Stimulated activated CD8-positive, alpha-beta memory T cell treated with anti-CD3 and anti-CD28 coated beads, Interleukin-12 subunit alpha, Interleukin-12 subunit beta, amount 100 ng/mL, for 4 hours (primary cell): ENCODE data around the gene DNAJB4.
"Not testable (repeated sequence)": the region's sequence is repeated elsewhere in the genome, so short reads cannot be mapped to it uniquely, and the experiment has no call there.

Experiments used
- DNase-seq: peaks from one replicate; pipeline ENCODE4 v3.0.0-alpha.2; 2020; ENCODE audit warnings: low read depth

DNAJB4 gene

GRCh38 chr1:77991638-77992037 is 13.1 kb upstream of the DNAJB4 start:
- no peak for DNase-seq

DNA sequence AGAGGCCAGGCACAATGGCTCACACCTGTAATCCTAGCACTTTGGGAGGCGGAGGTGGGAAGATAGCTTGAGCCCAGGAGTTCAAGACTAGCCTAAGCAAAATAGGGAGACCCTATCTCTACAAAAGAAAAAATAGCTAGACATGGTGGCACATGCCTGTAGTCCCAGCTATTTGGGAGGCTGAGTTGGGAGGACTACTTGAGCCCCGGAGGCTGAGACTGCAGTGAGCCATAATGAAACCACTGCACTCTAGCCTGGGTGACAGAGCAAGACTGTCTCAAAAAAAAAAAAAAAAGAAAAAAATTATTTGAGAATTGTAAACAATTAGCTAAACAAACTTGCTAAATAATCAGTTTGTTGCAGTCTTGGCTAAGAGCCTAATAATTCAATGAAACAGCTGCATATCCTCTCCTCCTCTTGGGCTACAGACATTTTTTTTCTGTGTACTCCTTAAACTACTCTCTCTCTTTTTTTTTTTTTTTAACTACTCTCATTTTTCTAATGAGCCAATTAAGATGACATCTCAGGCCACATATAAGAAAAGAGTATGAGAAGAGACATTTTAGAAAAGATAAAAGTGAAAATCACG is 10.5 kb upstream of the DNAJB4 start:
- no peak for DNase-seq

- no peak for DNase-seq
These were observed 8.0 kb upstream of the DNAJB4 start for GRCh38 chr1:77996734-77997133.

DNA sequence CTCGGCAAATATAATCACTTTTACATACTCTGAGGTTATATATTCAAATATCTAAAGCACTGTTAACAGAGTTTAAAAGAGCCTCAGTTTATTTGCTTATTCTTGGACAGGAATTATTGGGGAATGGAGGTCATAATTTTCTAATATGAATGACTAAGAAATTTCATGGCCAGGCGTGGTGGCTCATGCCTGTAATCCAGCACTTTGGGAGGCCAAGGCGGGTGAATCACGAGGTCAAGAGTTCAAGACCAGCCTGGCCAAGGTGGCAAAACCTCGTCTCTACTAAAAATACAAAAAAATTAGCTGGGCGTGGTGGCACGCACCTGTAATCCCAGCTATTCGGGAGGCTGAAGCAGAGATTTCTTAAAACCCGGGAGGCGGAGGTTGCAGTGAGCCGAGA is 4.2 kb upstream of the DNAJB4 start:
- not testable (repeated sequence) for DNase-seq

DNA sequence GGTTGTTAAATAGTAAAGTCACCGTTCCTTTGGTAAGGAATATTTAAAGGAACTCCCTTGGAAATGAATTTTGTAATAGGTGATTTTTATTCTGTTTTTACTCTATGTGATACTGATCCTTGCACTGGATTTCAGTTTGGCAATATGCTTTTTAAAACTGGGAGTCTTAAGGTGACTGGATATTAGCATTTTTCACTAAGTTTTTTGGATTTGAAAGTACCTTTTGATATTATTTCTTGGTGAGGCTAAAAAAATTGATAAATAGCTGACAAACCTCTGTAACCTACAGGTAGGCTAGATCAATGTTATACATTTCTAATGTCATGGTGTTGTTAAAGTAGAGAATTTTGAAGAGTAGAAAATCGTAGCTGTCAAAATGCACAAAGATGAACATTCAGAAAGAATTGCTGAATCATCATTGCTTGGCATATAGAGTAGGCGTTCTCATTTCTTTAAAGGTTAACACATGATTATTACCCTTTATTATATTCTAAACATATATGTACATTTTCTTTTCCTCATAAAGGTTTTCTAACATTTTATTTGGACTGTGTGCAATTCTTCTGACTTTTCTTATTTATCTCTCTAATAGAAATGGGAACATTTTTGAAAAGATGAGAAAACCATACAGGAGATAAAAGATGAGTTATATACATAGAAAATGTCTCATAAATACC is 1.5 kb upstream of the DNAJB4 start:
- DNase-seq: no peak

DNA sequence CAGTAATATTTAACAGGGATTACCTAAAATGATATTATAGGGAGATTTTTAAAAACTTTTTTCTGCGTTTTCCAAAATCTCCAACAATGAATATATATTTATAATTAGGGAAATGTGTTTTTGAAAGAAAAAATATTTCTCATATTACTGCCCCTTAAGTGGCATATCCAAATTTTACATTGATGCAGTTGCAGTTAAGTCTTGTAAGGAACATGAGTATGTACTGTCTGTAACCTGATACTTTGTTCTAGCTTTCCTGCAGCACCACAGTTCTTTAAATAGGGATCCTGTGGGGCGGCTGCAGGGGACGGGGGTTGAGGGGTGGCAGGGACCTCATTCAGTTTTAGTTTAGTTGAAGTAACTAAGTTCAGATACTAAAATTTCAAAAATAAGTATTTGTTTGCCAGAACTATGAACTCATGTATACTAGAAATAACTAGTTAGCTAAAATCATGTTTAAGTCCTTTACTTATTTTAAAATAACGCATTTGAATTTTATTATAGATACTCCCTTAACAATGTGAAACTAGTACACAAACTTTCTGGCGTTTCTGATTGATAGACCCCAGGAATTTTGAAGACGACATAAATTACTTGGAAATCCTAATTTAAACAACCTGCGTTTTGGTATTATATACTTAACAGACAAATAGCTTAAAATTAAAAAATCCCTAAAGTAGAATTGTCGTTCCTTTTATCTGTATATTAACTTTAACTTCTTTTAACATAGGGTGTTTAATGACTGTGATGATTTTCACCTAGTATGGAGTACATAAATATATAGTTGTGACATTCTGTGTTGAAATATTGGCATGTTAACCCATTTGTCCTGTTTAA is 639 bp upstream of the DNAJB4 start:
- no peak for DNase-seq

GRCh38 chr1:78005448-78005722 is 646 bp downstream of the DNAJB4 start:
- DNase-seq: no peak

DNA sequence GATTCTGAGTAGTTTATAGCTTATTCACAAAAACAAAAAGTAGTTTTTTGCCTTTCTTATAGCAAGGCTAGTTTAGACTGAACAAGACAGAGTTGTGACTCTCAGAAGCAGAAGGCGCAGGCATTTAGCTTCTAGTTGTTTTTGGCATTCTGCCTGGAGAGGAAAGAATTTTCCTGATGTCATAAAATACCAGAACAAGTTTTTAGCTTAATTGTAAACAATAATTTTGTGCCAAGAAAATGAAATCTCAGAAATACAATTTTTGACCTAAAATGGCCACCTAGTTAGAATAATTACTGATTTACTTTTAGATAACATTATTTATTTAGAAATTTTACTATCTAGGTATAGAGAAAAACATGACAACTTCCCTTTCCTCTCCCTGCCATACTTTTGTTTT is 1.0 kb downstream of the DNAJB4 start:
- DNase-seq: no peak

DNA sequence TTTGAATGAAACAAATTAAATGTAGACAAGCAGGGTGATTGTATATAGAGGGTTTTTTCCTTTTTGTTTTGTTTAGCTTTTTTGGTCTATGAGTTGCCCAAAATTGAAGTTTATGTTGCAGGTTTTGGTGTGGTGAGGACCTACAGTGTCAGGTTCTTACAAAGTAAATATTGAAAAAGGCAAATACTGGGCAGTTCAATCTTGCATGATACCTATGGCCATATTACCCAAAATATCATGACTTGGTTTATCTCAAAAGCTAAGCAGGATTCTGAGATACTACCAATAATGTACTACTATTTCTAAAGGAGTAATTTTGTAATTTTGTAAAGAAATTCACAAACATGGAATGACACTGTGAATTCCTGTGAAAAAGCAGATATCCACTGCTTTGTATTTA is 1.8 kb downstream of the DNAJB4 start:
- no peak for DNase-seq

DNA sequence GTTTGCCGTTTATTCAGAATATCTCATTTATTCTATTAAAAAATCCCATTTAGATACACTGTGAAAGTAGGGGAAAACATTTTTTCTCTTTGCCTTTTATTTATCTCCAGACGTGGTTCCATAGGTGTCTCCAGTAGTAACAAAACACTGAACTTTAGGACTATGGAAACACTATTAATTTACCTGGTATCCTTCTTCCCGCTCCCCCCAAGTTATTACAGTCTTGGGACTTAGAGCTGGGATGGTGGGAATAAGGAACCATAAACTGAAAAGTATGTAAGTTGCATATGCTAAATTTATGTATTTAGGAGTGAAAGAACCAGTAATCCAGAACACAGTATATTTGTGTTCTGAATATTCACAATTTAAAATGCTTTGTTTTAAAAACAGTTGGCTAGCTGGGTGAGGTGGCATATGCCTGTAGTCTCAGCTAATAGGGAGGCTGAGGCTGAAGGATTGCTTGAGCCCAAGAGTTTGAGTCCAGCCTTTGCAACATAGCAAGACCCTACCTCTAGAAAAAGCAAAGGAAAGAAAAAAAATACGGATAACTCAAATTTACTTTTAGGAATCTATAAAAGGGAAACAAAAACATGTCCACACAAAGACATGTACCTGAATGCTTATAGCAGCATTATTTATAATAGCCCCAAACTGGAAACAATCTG is 3.1 kb downstream of the DNAJB4 start:
- DNase-seq: no peak

DNA sequence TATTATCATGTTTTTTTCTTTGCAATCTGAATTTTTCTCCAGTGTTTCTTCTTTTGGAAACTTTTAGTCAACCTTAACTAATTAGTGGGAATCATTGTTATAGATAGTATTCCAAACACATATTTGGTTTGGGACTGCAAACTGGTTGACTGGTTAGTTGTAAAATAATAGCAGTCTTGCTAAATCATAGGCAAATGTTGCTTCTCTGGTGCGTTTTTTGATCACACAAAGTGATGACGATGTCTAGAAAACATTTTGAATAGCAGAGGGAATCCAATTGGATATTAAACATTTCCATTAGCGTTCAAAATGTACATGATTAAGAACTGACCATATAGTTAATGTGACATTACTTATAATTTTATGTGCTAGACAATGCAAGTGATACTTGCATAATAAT is 4.5 kb downstream of the DNAJB4 start:
- no peak for DNase-seq

DNA sequence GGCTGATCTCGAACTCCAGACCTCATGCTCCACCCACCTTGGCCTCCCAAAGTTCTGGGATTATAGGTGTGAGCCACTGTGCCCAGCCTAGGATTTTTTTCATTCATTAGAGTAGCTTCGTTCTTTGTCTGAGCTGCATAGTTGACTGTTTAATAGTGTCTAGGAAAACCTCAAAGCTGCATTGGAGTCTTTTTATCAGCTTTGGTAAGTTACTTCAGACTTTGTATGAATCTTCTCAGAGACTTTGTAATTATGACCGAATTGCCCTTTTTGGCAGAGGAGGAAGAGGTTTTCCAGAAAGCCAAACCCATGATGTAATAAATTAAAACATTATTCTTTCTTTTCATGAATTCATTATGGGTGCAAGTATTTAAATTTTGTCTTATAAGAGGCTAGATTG is 5.1 kb downstream of the DNAJB4 start:
- DNase-seq: no peak

DNA sequence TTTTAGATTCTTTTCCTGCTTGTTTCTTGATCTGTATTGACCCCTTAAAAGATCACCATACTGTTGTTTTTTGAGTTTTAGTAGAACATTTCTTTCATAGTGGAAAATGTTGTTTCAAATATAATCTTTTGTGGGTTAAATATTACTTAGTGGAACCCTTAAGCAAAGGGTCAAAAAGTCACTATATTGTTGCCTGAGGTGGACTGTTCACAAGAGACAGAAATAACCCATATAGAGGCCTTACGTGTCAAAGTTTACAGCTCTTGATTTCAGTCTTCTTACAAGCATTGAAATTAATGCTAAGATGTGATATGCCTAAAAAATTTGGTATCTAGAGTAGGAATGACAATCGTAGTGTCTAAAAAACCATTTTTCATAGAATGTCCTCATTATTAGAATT is 6.3 kb downstream of the DNAJB4 start:
- no peak for DNase-seq

DNA sequence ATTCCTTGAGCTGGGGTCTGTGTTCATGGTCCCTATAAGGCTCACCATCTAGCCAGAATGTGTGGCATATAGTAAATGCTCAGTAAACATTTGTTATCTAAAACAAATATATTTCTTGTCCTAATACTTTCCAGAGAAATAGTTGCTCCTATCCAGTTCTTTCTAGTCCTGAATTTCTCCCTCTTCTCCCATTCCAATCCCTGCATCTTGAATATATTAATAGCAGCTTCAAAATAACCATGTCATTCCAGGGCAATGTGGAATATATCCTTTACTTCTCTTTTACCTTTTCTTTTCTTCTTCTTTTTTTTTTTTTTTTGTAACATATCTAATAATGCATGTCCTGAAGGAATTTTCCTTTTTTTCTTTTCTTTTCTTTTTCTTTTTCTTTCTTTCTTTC is 10.4 kb downstream of the DNAJB4 start:
- no peak for DNase-seq

DNA sequence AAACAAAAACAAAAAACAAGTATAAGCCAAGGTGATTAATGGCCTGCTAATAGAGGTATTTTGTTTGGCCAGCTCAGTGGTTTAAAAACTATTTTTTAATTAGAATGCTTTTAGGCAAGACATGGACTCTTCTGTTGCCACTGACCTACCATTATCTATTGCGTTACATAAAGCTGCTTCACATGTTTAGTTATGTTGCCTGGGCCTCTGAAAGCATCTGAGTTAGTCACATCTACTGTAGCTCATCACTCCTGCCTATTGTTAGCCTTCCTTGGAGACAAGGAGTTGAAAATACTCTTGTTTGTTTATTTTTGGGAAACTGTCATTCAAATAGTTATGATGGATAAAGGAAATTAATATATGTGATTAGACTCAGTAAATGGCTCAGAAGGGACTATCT is 14.3 kb downstream of the DNAJB4 start:
- no peak for DNase-seq

- DNase-seq: not testable (repeated sequence)
These were observed 16.4 kb downstream of the DNAJB4 start for GRCh38 chr1:78021134-78021533.

GRCh38 chr1:78029793-78030192 is 25.1 kb downstream of the DNAJB4 start:
- no peak for DNase-seq

DNA sequence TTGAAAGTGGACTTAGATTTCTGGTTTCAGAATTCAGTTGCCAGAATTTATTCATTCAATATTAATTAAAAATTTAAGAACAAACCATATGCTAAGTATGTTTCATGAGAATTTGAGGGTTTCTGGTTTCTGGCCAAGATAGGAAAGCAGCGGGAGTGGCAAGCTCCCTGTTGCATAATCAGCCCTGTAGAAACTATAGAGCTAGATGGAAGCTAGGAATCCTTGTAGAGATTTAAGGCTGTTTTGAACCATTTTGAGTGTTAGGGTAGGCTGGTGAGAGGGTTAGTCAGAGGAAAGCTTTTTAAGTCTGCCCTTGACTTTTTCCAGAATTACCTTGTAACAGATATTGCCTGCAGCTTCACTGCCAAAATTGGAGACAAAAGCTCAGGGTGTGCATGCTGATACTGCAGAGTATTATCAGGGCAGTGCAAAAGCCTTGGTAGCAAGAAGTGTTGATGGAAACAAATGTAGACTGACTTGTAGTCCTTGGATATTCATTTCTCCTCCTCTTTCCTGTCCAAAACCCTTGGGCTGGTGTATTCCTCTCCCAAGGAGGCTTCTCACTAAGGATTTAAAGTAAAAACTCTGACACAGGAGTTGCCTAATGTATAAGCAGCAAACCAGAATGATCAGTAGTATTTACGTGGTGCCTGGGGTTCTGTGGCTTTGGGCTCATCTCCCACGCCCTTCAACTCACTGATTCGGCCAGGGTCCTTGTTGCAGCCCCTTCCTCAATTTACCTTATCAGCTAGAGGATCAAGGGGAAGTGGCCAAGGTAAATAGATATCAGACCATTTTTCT is 28.5 kb downstream of the DNAJB4 start:
- DNase-seq: no peak

DNA sequence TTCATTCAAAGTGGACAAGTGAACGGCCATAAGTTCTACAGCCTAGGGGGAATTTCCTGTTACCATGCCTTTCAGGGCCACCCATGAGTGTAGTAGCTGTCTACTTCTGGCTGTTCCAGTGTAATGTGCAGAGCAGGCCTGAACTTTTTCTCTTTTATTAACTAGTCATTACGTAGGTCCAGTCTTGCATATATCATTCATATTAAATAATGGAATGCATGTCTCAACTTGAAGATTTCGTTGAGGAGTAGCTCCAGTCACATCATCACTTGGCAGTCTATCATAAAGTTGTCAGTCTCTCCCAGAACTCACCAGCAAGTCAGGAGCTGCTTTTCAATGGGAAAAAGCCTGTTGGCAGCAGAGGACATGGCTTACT is 29.0 kb downstream of the DNAJB4 start:
- DNase-seq: no peak

DNA sequence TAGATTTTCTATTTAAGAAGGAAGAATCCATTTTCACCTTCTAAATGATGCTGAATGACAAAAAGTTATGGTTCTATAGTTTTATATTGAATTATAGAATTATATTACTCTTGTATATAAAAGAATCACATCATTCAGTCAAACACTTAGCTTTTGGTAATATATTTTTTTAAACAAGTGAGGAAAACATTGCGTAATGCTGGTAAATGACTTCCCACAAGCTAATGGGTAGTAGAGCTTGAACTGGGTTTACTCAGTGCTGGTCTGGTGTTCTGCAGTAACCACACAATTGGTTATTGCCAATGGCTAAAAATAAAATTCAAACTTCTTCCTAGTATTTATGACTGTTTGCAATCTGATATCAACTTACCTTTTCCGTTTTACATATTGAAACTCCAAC is 30.4 kb downstream of the DNAJB4 start:
- no peak for DNase-seq

GRCh38 chr1:78036450-78036849 is 31.7 kb downstream of the DNAJB4 start:
- DNase-seq: no peak

- DNase-seq: no peak
These were observed 33.3 kb downstream of the DNAJB4 start for GRCh38 chr1:78038071-78038470.
